Measurements from ENCODE around the gene C13orf42.

The C13orf42 gene

GRCh38 chr13:51118809-51119431 is 7.8 kb upstream of the C13orf42 start:
- DNase-seq = no peak

GRCh38 chr13:51113969-51114368 is 2.9 kb upstream of the C13orf42 start:
- no peak for DNase-seq

- DNase-seq = no peak
These were observed 2.3 kb upstream of the C13orf42 start for GRCh38 chr13:51113186-51113881.

GRCh38 chr13:51112771-51113170 is 1.7 kb upstream of the C13orf42 start:
- no peak for DNase-seq

- DNase-seq = no peak
These were observed 923 bp upstream of the C13orf42 start for GRCh38 chr13:51111997-51112396.

- no peak for DNase-seq
These were observed 3.1 kb downstream of the C13orf42 start for GRCh38 chr13:51107996-51108395.

- DNase-seq = no peak
These were observed 6.0 kb downstream of the C13orf42 start for GRCh38 chr13:51105046-51105445.

- no peak for DNase-seq
These were observed 9.3 kb downstream of the C13orf42 start for GRCh38 chr13:51101636-51102235.

GRCh38 chr13:51097353-51098043 is 13.6 kb downstream of the C13orf42 start:
- no peak for DNase-seq

GRCh38 chr13:51096131-51096530 is 14.9 kb downstream of the C13orf42 start:
- no peak for DNase-seq

GRCh38 chr13:51093574-51093973 is 17.5 kb downstream of the C13orf42 start:
- peak in 1 of 2 experiments; percentile 12 for DNase-seq

GRCh38 chr13:51091839-51092238 is 19.2 kb downstream of the C13orf42 start:
- no peak for DNase-seq

GRCh38 chr13:51083706-51084105 is 27.4 kb downstream of the C13orf42 start:
- DNase-seq = no peak

- peak; percentile 38 to 75 for DNase-seq
These were observed 30.5 kb downstream of the C13orf42 start for GRCh38 chr13:51080478-51081065.

- no peak for DNase-seq
These were observed 39.6 kb downstream of the C13orf42 start for GRCh38 chr13:51071493-51071892.

GRCh38 chr13:51070005-51070649 is 40.9 kb downstream of the C13orf42 start:
- DNase-seq = peak; percentile 91 to 97

GRCh38 chr13:51068501-51068900 is 42.6 kb downstream of the C13orf42 start:
- peak in 1 of 2 experiments; percentile 26 for DNase-seq

- peak; percentile 62 to 69 for DNase-seq
These were observed 43.4 kb downstream of the C13orf42 start for GRCh38 chr13:51067706-51068105.

- peak; percentile 62 to 70 for DNase-seq
These were observed 43.8 kb downstream of the C13orf42 start for GRCh38 chr13:51067210-51067701.

- no peak for DNase-seq
These were observed 44.8 kb downstream of the C13orf42 start for GRCh38 chr13:51066091-51066831.

- no peak for DNase-seq
These were observed 45.5 kb downstream of the C13orf42 start for GRCh38 chr13:51065372-51066090.
